Activated T-cell treated with anti-CD3 and anti-CD28 coated beads, Interleukin-2, amount 50 U/mL, for 48 hours (primary cell): Measurements from ENCODE around the gene KIF21A.

ENCODE experiments used
- DNase-seq, 2 experiments: peaks; one replicate each; pipeline ENCODE4 v3.0.0-alpha.2; 2020

KIF21A gene

DNA sequence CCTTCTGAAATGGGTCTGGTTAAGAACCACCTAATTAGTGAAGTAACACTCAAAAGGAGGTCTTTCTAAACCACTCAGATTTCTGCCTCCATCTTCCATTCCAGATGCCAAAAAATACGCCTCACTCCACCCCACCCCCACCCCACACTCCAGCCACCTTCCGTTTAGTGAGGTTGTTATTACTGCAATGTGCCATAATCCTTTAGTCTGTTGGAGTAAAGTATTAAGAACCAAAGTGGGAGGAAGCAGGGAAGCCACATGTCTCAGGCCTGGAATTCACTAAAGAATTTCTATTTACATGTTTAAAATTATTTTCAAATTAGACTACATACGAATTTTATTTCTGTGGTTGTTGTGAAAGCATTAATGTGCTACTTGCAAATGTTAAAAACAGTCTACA is 7.4 kb downstream of the KIF21A start:
- no peak for DNase-seq

DNA sequence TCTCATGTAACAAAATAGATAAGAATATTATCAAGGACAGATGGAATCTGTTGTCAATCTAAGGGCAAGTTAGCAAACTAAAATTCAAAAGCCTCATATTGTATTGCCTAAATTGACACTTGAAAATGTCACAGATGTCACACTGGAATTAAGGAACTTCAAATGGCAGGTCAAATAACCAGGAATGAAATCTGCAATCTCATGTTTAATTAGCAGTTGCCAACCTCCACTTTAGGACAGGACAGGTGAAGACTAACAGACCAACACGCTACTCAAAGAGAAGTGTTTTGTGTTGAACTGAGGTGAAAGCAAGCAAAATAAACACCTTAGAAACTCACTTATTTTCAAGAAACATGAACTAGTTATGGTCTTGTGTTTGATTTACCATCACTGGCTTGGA is 11.1 kb downstream of the KIF21A start:
- no peak for DNase-seq

DNA sequence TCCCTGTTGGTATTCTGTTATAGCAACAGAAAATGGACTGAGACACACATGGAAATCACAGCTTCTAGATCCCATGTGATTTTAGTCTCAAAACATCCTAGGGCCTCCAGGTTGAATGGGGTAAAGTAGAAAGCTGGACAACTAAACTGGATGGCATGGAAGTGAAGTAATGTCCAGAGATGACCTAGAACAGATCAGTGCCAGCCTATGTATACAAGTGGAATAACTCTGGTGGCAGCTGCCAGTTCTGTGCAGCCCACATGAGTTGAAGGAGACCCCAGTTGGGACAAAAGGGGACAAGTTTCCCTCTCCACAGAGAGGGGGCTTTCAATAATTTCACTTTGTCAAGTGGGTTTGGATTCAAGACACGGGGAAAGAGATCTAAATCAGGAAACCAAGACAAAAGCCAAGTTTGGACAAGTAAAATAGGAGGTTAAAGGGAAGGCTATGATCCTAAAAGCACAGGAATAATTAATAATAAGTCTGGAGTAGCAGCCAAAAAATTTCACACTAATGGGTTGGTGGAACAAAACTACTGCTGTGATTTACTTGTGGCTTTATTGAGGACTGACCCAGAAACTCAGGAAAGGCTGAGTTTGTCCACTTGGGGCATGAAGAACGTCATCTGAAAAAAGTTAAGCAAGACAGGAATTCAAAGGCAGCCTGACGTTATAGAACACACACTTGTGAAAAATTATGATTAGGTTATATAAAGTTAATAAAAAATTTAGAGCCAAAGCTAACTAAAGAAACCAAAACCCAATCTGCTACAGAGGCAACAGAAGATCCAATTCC is 11.7 kb downstream of the KIF21A start:
- DNase-seq: no peak

DNA sequence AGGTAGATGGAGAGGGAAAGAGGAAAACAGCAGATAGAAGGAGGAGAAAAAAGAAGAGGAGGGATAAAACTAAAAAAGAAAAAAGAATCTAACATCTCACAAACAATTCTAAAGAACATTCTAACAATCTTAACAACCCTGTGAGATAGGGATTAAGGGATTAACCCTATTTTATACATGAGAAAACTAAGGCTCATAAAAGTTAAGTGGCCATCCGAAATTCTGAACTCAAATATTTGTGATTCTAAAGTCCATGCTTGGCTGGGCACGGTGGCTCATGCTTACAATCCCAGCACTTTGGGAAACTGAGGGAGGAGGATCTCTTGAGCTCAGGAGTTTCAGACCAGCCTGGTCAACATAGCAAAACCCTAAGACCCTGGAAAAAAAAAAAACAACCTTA is 13.1 kb downstream of the KIF21A start:
- DNase-seq: no peak

DNA sequence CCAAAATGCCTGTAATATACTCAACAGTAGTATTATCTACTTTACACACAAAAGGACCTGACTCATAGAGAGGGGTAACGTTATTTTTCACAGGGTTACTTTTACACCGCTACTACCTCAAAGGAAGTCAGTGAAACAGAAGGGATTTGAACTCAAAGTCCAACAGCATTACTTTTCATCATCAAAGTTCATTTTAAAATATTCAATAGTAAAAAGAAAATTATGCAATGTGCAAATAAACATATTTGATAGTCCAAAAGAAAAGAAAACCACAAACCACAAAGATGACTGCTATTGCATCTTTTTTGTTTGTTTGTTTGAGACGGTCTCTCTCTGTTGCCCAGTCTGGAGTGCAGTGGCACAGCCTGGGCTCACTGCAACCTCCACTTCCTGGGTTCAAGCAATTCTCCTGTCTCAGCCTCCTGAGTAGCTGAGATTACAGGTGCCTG is 15.5 kb downstream of the KIF21A start:
- no peak for DNase-seq

DNA sequence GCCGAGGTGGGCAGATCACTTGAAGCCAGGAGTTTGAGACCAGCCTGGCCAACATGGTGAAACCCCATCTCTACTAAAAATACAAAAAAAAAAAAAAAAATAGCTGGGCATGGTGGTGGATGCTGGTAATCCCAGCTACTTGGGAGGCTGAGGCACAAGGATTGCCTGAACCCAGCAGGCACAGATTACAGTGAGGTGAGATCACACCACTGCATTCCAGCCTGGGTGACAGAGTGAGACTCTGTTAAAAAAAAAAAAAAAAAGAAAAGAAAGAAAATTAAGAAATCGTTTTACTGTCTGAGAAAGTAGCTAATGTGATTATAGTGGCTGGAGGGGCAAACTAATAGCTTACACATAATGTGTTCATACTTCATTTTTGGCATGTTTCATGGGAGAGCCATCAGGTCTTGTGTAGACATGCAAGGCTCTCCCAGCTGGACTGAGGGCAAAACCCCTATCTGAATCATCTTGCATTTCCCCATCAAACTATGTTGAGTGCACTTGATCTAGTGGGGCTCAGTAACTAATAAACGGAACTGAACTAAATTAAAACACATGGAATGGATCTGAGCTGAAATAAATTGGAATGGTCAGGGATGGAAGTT is 16.2 kb downstream of the KIF21A start:
- DNase-seq: no peak

DNA sequence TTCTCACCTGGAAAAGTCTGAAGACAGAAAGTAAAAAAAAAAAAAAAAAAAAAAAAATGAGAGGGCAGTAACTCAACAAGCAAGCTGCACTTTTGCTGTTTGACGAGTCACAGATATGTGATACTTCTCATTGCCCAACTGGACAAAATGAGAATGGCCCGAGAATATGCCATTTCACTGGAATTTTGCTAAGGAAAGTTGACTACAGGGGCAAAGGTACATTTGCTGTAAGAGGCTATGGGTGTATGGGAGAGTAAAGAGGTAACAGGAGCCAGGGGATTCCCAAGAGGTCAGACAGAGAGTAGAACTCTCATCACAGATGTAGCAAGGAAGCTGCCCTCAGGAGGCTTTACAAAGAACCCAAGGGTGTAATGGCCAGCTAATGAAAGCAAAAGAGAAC is 22.9 kb downstream of the KIF21A start:
- no peak for DNase-seq

DNA sequence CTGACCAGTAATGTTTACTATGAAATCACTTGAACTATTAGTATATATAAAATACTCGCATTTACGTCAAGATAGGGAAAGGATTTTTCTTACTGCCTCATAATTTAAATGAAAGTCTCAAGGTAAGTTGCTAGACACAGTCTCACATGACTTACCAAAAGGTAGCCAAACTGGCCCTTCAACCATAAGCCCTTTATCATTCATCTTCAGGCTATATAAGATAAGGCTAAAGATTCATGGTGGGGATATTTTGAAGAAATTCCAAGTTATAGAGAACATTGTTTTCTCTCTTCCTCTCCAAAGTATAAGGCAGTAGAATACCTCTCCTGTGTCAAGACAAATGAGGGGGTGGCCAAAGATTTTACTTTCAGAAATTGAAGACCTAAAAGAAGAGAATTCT is 23.4 kb downstream of the KIF21A start:
- DNase-seq: no peak

DNA sequence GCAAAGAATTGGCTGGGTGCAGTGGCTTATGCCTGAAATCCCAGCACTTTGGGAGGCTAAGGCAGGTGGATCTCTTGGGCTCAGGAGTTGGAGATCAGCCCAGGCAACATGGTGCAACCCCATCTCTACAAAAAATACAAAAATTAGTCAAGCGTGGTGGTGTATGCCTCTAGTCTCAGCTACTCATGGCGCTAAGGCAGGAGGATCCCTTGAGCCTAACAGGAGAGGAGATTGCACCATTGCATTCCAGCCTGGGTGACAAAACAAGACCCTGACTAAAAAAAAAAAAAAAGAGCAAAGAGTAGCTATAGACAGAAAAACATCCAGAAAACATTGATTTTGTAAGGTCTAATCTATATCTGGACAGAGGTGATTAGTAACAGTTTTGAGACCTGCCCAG is 25.0 kb downstream of the KIF21A start:
- DNase-seq: no peak

DNA sequence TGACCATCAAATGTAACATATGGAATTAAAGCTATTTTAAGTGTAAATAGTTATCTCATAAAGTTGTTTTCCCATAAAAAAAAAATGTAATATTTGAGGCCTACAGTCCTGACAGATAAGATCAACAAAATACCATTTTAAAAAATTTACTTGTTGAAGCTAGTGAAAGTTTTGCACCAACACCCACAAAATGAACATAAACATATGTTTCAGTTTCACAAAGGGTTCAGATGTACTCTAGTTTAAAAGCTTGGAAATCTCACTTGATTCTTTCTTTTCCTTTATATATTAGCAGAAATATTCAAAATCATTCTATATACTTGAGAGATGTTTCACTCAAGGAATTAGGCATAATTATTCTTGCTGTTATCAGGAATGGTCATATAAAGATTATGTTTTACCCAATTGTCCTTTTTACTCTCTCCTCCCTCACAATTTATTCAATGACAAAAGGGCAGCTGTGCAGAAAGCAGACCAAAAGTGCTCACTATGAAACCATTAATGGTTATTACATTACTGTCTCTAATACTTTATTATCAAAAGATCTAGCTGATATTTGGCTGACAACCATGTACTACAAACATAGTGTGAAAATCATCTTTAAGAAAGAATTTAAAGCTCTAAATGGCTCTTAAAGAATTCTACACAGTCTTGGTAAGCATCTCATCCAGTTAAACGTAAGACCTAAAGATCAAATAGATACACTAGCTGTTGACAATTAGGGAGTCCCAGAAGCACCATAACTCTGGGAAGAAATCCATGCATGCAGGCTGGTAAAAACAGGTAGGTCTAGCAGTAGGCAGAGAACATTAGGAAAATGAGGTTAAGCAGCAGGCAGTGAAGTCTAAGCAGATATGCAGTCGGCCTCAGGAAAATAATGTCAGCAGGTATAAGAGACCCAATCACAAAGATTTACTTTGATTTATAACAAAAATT is 28.8 kb downstream of the KIF21A start:
- DNase-seq: no peak

DNA sequence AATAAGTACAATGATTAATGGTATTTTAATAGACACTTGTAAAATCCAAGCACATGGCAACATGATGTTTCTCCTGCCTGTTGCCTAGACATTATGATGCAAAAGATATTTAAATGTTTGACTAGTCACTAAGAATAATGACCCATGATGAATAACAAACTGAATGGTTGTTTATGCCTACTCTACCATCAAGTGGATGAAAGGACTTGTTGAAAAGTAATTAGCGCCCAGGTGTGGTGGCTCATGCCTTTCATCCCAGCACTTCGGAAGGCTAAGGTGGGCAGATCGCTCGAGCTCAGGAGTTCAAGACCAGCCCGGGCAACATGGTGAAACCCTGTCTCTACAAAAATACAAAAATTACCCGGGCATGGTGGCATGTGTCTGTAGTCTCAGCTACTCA is 30.7 kb downstream of the KIF21A start:
- no peak for DNase-seq

DNA sequence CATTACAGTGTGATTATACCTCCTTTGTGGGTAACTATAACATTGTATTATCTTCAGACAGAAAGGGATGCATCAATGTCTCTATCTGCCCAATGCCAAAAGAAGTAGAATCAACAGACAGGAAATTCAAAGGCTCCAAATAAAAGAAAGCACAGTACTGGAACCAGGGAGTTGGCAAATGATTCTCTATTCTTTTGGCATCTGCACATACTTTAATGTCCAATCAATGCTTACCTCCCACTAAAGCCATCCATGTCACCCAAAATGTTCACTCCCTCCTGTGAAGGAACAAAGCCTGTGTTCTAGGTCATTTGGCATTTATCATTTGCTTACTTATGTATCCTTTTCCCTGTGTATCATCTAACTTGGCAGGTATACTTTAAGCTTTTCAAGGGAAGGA is 36.7 kb downstream of the KIF21A start:
- DNase-seq: no peak

DNA sequence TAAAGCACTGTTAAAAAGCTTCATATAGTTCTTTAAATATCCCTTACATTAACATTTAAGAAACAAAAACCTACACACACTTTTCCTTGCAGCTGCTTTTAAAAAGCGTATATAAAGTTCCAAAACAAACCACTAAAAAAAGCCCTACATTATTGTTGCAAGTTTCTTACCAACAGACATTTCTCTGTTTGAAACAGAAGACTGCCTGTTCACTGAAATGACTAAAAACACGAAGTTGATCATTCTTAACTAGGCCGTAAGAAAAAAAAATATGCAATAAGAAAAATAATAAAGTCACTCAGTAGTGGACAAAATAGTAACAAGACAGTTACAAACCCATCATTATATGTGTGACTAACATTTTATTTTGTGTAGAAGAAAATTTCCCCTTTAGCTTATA is 37.3 kb downstream of the KIF21A start:
- no peak for DNase-seq

DNA sequence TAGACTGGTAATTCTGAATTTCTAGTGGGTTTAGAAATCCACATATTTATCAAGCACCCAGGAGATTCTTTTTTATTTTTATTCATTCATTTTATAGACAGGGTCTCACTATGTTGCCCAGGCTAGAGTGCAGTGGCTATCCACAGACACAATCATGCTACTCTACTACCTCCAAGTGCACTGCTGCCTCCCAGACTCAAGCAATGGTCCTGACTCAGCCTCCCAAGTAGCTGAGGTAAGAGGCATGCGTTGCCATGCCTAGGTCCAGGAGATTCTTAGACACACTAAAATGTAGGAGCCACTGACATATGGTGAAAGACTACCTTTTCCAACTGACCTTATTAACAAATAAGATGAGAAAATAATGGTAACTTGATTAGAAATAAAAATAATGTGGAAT is 38.9 kb downstream of the KIF21A start:
- DNase-seq: no peak

DNA sequence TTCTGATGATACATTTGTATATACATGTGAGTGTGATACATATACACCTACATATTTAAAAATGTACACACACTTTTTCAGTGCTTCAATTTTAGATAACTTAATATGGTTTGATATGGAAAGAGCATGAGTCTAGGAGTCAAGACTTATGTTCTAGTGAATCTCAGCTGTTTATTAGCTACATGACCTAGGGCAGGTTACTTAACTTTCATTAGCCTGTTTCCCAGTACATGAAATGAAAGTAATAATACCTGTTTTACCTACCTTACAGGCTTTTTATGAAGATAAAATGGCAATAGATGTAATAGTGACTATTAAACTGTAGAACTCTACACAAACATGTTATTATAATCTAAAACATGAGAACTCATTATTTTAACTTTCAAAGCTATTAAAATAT is 39.5 kb downstream of the KIF21A start:
- DNase-seq: no peak

DNA sequence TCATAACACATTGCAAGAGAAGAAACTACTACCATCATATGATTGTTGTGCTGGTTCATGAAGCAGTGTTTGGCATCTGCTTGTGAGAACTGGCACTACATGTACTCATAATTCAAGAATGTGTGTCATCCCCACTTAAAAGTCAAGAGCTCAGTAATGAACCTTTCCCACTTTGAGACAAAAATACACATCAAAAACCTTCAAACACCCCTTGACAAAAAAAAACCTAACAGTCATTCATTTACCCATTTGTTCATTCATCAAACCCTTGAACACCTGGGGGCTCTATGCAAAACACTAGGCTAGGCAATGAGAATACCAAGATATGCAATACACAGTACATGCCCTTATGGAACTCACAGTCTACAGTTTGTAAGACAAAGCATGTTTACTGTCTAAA is 40.0 kb downstream of the KIF21A start:
- no peak for DNase-seq

DNA sequence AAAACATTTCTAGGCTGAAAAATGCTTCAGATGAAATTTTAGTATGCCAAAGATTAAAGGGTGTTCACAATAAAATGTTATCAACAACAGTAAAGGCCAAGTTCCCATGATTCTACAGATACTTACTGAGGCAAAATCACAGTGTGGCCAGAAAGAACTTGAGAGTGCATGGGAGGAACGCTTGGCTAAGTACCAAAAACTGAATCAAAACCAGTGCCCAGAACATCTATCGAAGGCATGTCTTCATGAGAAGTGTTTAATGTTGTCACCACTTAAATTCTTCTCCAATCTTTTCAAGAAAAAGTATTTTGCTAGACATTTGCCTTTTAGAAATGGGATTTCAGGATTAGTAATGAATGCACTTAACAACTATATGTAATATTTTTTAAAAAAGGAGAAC is 41.5 kb downstream of the KIF21A start:
- no peak for DNase-seq

DNA sequence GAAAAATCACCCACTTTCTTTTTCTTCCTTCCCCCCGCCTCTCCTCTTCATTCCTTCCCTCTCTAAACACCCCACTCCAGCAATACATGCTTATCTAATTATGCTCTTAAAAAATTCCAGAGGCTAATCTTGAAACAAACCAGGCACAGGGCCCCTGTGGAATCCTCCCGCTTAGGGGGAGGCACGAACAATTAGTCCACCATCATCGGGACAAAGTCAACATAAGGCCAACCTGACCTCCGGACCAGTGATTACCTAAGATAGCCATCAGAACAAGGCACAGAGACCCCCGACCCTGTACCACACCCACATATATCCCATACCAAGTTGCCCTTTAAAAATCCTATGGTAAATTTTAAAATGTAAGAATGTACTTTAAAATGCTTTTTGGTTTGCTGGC is 47.1 kb downstream of the KIF21A start:
- DNase-seq: no peak

DNA sequence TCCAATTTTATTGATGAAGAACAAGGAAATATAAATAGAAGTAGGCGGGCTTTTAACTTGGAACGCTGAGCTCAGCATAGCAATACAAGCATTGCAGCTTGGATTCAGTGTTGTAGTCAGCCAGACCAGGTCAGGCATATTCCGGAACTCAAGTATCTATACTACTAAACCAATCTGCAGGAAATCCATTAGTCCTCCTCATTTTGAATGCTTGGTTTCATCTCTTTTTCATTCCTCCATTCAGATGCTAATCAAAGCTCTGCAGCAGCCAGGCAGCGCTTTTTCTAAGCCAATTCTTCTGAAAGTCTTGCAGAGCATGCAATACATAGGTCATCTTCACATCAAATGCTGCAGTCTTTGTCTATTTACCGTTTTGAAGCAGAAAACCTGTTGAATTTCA is 49.0 kb downstream of the KIF21A start:
- no peak for DNase-seq

DNA sequence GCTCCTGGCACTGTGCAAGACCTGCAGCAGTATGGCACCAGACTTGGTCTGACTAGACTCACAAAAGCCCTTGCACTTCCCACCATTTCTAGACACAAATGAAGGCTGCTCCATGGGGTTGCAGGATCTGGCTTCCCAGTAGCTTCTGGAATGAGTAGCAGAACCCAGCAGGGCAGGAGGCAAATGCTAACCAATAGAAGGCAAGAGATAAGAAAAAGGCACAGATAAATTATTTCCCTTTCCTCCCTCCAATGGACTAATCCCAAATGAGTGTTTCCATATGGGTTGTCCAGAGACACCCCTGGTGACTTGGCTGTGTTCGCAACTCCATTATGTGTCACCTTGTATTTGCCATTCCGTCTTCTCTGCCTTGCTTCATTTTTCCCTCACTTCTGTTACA is 49.7 kb downstream of the KIF21A start:
- DNase-seq: no peak

DNA sequence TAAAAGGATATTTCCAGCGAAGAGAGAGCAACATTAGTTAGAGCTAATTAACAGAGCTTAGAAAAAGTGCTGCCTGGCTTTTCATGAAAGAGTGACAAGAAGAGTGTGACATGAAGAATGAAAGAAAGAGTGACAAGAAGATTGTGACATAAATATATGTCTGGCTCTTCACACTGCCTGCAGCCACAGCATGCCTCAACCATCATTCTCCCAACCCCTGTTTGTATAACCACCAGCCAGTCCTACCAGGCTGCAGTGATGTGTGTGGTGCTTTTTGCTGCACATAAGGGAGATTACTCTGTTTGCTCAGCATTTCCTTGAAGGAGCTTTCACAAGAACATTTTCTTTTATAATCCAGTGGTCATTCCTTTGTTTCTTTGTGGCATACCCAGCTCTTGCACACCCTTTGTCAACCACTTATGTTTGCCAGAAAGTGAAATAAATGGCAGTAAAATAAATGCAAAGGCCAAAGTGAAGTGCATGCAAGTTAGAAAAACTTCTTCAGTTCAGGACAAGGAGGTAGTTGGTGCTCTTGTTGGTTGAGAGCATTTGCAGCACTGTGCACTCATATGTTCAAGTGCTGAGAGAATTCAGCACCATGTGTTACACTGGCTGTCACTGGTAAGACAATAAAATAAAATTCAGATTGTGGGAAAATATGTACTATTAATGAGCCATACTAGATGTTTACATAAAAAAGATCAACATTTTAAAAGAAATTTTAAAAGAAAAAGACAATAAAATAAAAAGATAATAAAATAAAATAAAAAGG is 50.6 kb downstream of the KIF21A start:
- no peak for DNase-seq

DNA sequence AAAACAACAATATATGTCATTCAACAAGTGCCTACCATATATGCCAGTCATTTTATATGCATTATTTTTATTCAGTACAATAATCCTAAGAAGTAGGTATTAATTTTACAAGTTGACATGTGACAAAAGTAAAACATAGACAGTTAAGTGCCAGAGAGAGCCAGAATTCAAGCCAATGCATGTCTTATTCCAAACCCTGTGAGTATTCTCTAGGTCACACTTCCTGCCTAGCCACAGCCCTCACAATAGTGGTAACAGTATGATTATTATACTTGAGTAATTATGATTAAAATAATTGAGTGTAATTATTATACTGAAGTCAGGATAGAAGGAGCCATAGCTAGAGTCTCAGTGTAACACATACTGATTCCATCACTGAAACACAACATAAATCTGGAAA is 52.2 kb downstream of the KIF21A start:
- DNase-seq: no peak
